Hepatocyte (in vitro differentiated cells): ENCODE results near the gene NBAS. TPM values are rescaled to one million over a fixed set of nuclear protein-coding genes. Genes with fewer than 3 reads are reported as not detected.

Experiments
- DNase-seq: peaks from one replicate; pipeline ENCODE4 v3.0.0-alpha.2; 2016; ENCODE audit warnings: low spot score
- H2AFZ ChIP-seq: fragments of 200-600 bp; sonication (generic); 2 replicates; pipeline ENCODE4 v1.6.0; 2016; ENCODE audit warnings: antibody characterized with exemption, mild to moderate bottlenecking
- H3K27ac ChIP-seq: fragments of 200-600 bp; sonication (generic); 2 replicates; pipeline ENCODE4 v1.5.1; 2016; ENCODE audit warnings: mild to moderate bottlenecking
- H3K27me3 ChIP-seq: fragments of 200-600 bp; sonication (generic); 2 replicates; pipeline ENCODE4 v1.6.1; 2016
- H3K36me3 ChIP-seq: fragments of 200-600 bp; sonication (generic); replicated peaks from 2 replicates; pipeline ENCODE4 v1.5.1; 2016; ENCODE audit warnings: low read depth; ENCODE audit not compliant: insufficient read depth
- H3K4me1 ChIP-seq: fragments of 200-600 bp; sonication (generic); 2 replicates; pipeline ENCODE4 v1.5.1; 2016; ENCODE audit warnings: mild to moderate bottlenecking, moderate library complexity; ENCODE audit not compliant: insufficient read depth
- H3K4me2 ChIP-seq: fragments of 200-600 bp; sonication (generic); 2 replicates; pipeline ENCODE4 v1.6.0; 2016
- H3K4me3 ChIP-seq: fragments of 200-600 bp; sonication (generic); 2 replicates; pipeline ENCODE4 v1.5.1; 2016; ENCODE audit warnings: mild to moderate bottlenecking
- H3K79me2 ChIP-seq: fragments of 200-600 bp; sonication (generic); 2 replicates; pipeline ENCODE4 v1.6.0; 2017; ENCODE audit warnings: mild to moderate bottlenecking
- H3K9me2 ChIP-seq: fragments of 200-600 bp; sonication (generic); replicated peaks from 2 replicates; pipeline ENCODE4 v1.6.0; 2017; ENCODE audit warnings: mild to moderate bottlenecking; ENCODE audit not compliant: insufficient read depth
- H3K9me3 ChIP-seq: fragments of 200-600 bp; sonication (generic); 2 replicates; pipeline ENCODE4 v1.5.1; 2016; ENCODE audit warnings: low read depth, mild to moderate bottlenecking
- H4K20me1 ChIP-seq: fragments of 200-600 bp; sonication (generic); 2 replicates; pipeline ENCODE4 v1.6.0; 2016; ENCODE audit warnings: mild to moderate bottlenecking; ENCODE audit not compliant: insufficient read depth, poor library complexity, severe bottlenecking
- EZH2 ChIP-seq: fragments of 200-600 bp; sonication (generic); IDR thresholded peaks from 2 replicates; pipeline ENCODE4 v1.6.1; 2016; ENCODE audit warnings: antibody characterized with exemption, mild to moderate bottlenecking, borderline replicate concordance
- EZH2phosphoT487 ChIP-seq: fragments of 200-600 bp; sonication (generic); IDR thresholded peaks from one replicate; pipeline ENCODE4 v1.6.1; 2018; ENCODE audit warnings: antibody characterized with exemption, mild to moderate bottlenecking, low read depth, moderate library complexity; ENCODE audit not compliant: unreplicated experiment, severe bottlenecking
- WGBS: methylation state at CpG from one replicate; pipeline ENCODE4 v1.1.6; 2016; ENCODE audit warnings: low lambda C conversion rate; ENCODE audit errors: missing lambda C conversion rate; 5-methylcytosine and 5-hydroxymethylcytosine counted together
- polyA plus RNA-seq: library from polyadenylated mRNA; unstranded; fragments of >200 nt; fragmentation: Nextera tagmentation; extraction: Ambion mirVana; gene quantifications from 2 replicates; pipeline ENCODE4 v1.2.1, GENCODE V29; 2016
- total RNA-seq: library from RNA; depleted of rRNA; stranded (reverse); fragments of >200 nt; gene quantifications from 2 replicates; pipeline ENCODE4 v1.2.3, GENCODE V29; 2014
- TF ChIP-seq, protein P1 (sequence below): fragments of 200-600 bp; sonication (generic); IDR thresholded peaks from 2 replicates; pipeline ENCODE4 v1.5.1; 2016; ENCODE audit warnings: antibody characterized with exemption, mild to moderate bottlenecking; ENCODE audit not compliant: poor library complexity

NBAS gene
- total and polyA plus RNA-seq, 2 experiments from 2014 or later = 20.8 to 47.2 TPM

DNA sequence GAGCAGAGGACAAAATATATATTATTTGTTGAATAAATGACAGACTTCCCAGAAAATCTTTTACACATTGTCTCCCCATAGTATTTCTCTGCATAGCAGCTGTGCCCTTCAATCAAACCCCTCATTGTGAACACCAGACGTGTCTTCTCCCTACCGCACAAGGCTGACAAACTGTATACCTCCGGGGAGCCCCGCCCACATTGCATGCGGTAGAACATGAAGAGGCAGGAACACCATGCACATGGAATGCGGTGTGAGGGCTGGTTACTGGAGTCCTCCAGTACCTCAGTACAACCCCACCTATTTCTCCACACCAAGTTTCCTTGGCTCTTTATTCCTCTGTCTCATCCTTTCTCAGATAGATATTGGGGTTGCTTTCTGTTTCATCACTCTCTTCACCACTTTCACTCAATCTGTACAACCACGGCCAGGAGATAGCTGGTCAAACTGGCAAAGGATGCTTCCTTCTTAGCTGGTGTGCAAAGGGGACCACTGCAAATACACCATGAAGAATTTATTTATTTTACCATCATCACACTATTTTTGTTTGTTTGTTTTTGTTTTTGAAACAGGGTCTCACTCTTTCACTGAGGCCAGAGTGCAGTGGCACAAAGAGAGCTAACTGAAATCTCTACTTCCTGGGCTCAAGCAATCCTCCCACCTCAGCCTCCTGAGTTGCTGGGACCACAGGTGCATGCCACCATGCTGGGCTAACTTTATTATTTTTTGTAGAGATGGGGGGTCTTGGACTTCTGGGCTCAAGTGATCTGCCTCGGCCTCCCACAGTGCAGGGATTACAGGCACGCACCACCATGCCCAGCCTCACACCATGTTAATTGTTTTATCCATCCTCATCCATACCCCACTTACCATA, 2.3 kb upstream of the NBAS start:
- TF ChIP-seq EZH2 (no peak), EZH2phosphoT487 (no peak)
- TF ChIP-seq, protein P1, sequence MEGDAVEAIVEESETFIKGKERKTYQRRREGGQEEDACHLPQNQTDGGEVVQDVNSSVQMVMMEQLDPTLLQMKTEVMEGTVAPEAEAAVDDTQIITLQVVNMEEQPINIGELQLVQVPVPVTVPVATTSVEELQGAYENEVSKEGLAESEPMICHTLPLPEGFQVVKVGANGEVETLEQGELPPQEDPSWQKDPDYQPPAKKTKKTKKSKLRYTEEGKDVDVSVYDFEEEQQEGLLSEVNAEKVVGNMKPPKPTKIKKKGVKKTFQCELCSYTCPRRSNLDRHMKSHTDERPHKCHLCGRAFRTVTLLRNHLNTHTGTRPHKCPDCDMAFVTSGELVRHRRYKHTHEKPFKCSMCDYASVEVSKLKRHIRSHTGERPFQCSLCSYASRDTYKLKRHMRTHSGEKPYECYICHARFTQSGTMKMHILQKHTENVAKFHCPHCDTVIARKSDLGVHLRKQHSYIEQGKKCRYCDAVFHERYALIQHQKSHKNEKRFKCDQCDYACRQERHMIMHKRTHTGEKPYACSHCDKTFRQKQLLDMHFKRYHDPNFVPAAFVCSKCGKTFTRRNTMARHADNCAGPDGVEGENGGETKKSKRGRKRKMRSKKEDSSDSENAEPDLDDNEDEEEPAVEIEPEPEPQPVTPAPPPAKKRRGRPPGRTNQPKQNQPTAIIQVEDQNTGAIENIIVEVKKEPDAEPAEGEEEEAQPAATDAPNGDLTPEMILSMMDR = no peak
- H3K4me2 ChIP-seq = no peak overlapping the region
- no peaks in the 10 kb centered on the region for H3K9me2 ChIP-seq
- H3K27me3 ChIP-seq = no peaks in the 10 kb centered on the region
- DNase-seq = no peak
- H3K27ac ChIP-seq = no peak overlapping the region
- no peak overlapping the region for H3K4me3 ChIP-seq
- H3K36me3 ChIP-seq = no peaks in the 10 kb centered on the region
- no peak overlapping the region for H2AFZ ChIP-seq
- no peaks in the 10 kb centered on the region for H3K9me3 ChIP-seq
- H3K79me2 ChIP-seq = peaks cover 23% of the 10 kb centered on the region
- no peaks in the 10 kb centered on the region for H4K20me1 ChIP-seq
- peaks cover 14% of the 10 kb centered on the region for H3K4me1 ChIP-seq
- 88% methylated on average over 9 of the region's 9 CpGs for WGBS

DNA sequence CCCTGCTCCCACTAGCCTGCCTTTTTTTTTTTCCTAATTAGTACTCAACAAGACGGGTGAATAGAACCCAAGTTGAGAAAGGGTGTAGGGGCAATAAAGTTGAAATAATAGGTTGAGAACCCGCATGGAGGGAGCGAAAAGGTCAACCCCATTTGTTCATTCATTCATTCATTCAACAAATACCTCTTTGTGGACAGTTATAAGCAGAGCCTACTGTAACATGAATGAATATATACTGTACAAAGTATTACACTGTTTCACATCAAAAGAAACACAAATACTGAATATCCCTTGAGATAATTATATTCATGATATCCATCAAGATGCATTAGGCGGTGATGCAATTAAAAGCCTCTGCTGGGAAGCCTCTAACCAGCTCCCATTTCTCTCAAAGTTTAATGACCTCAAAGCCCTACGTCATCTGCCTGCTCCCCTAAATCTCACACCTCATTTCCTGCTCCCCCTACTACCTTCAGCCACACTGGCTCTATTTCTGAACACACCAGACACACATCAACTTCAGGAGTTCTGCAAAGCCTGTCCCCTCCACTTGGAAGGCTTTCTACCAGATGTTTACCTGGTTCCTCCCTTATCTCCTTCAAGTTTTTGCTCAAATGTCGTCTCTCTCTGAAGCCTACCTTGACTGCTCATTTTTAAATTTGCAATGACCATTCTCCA, 1.4 kb upstream of the NBAS start:
- H2AFZ ChIP-seq = peak overlapping the region; percentile 98
- peaks cover 18% of the 10 kb centered on the region for H3K4me1 ChIP-seq
- WGBS = 68% methylated on average over 6 of the region's 6 CpGs
- no peaks in the 10 kb centered on the region for H3K9me3 ChIP-seq
- H3K4me3 ChIP-seq = peak overlapping the region; percentile 31
- no peak for DNase-seq
- H3K27me3 ChIP-seq = no peaks in the 10 kb centered on the region
- no peaks in the 10 kb centered on the region for H3K36me3 ChIP-seq
- H3K27ac ChIP-seq = peak overlapping the region; percentile 88
- H3K9me2 ChIP-seq = no peaks in the 10 kb centered on the region
- peaks cover 32% of the 10 kb centered on the region for H3K79me2 ChIP-seq
- peak overlapping the region; percentile 84 for H3K4me2 ChIP-seq
- no peaks in the 10 kb centered on the region for H4K20me1 ChIP-seq
- TF ChIP-seq, protein P1 = no peak
- TF ChIP-seq EZH2 (no peak), EZH2phosphoT487 (no peak)

DNA sequence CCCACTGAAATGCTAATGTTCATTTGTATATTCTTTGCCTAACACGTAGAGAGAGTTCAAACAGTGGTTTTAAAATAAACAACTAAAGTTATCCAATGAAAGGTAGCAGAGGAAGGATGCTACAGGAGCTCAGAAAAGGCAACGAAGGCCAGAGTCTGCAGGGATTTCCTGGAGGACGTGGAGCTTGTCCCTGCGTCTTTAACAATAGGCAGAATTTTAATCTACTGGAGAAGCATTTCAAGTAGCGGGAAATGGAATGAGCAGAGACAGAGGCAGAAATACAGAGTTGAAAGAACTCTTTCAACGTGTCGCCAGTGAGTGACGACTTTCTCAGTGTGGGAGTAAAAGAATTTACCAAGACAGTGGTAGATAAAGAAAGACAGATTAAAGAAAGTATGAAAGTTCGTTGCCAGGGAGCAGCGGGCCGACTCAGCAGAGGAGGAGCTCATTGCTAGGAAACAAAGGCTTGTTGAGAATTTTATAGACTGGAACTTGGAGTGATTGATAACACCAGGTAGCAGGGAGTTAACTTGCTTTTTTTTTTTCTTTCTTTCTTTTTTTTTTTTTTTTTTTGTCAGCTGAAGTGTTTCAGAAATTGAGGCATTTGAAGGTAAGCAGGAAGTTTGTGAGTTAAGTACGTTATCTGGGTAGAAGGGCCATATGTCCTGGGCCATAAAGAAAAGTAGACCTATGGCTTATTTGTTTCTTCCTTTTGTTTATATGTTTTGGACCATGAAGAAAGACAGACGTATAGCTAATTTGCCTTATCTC, 625 bp upstream of the NBAS start:
- DNase-seq = peak; percentile 51
- H3K27ac ChIP-seq = peak overlapping the region; percentile 88
- H2AFZ ChIP-seq = peak overlapping the region; percentile 98
- no peak for TF ChIP-seq EZH2phosphoT487
- H3K9me2 ChIP-seq = no peaks in the 10 kb centered on the region
- peaks cover 40% of the 10 kb centered on the region for H3K79me2 ChIP-seq
- no peaks in the 10 kb centered on the region for H4K20me1 ChIP-seq
- 5% methylated on average over 13 of the region's 13 CpGs for WGBS
- peak overlapping the region; percentile 84 for H3K4me2 ChIP-seq
- no peaks in the 10 kb centered on the region for H3K27me3 ChIP-seq
- H3K4me3 ChIP-seq = peak overlapping the region; percentile 31
- no peaks in the 10 kb centered on the region for H3K36me3 ChIP-seq
- no peaks in the 10 kb centered on the region for H3K9me3 ChIP-seq
- peaks cover 18% of the 10 kb centered on the region for H3K4me1 ChIP-seq
